ENCODE data around the gene LTF.

The LTF gene

DNA sequence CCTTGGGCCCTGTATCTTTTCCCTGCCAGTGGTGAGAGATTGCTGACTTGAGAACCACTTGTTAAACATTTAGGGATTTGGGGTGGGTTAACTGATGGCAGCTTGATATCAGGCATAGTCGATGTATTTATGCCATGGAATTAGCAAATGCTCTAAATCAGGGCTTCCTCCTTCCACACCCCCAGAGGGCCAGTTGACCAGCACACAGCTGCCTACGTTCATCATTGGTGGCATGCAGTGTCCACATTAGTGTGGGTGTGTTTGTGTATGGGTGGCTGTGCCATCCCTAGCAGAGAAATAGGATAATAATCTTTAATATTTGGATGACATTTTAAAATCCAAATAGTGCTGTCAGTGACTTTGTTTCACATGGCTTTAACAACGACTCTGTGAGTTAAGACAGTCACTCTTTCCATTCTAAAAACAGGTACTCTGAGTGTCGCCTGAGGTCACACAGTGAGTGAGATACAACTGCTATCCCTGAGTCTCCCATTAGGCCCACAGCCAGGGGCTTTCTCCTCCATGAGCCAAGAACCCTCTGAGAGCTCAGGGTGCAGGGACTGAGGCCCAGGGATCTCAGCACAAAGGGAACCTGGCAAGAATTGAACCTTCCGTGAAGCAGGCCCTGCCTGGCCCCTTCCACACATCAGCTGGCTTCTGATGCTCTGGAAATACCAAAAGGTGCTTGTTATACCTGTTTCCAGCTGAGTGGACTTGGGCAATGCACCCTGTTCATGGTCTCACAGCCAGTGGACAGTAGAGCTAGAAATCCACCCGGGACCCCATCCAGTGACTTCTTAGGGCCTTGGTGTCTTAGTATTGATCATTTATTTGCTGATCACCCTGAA, 4.3 kb upstream of the LTF start:
- DNase-seq = no peak

DNA sequence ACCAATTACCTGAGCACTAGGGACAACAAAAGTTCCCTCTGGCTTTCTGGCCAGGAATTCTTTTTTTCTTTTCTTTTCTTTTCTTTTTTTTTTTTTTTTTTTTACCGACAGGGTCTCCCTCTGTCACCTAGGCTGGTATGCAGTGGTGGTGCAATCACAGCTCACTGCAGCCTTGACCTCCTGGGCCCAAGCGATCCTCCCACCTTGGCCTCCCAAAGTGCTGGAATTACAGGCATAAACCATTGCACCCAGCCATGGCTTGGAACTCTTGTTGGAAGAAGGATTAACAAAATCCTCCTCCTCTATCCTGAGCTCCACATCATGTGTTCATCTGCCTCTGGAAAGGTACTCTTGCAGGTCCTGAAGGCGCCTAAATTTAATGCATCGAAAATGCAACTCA, 2.9 kb upstream of the LTF start:
- no peak for DNase-seq

DNA sequence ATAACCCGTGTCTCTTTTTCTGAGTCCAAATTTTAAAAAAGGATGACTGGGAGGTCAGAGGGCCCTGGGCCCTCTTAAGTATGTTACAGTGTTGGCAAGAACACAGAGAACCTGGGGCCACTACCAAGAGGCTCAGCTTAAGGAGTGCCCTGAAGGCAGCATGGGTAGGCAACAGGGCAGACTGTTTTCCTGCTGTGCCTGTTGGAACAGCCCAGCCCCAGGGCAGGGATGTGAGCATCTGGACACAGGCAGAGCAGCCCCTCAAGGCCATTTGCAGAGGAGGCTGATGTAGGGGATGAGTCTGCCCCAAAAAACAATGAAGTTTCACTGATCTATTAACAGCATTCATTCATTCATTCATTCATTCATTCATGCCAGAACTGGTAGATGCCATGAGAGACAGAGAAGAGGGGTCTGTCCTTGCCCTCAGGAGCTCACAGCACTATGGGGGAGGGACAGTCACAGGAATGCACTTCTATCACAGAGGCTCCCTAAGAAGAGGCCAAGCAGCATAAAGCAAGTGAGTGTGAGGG, 2.2 kb upstream of the LTF start:
- no peak for DNase-seq

DNA sequence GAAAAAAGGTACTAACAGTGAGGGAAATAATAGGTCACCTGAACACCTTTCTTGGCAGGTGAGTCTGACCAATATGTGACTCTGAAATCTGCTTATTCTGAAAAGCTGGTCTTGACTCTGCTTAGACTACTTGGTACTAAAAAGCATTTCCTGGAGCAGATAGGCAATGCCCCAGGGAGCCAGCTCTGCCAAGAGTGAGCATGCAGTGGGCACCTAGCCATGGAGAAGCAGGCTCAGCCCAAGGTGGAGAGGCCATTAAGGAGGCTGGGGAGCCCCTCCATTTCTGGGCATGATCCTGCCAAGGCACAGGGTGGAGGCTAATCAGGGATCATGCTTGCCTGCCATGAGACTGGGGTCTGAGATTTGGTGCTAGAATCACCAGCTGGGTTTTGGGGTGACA, 1.6 kb upstream of the LTF start:
- DNase-seq = no peak

DNA sequence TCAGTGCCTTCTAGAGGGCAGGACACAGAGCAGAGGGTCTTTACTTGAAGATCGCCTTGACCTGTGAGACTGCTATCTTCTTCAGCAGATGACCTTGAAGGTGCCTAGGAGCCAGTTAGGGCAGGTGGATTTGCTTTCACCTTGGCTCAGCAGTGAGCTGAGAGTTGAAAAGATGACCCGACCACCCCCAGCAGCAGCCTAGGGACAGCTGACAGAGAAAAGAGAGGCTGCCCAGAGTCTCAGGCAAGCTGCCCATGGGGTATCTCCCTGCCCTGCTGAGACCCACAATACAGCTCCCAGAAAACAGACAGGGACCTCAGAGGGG, 453 bp upstream of the LTF start:
- no peak for DNase-seq

DNA sequence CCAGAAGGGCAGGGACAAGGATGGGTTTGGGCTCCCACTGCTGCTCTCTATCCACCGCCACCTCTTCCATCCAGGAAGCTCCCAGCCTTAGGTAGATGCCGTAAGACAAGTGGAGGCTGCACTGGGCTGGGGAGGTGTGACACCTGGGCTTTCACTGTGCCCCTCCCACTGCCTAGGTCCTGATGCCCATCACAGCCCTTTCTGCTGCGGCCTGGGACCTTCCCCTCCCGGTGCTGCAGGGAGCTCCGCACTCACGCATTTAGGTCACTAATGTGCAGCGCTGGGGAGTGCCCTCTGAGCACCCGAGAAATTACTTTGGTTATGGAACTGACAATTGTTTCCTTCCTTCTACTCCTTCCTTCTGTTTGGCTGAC, 850 bp downstream of the LTF start:
- DNase-seq = no peak

DNA sequence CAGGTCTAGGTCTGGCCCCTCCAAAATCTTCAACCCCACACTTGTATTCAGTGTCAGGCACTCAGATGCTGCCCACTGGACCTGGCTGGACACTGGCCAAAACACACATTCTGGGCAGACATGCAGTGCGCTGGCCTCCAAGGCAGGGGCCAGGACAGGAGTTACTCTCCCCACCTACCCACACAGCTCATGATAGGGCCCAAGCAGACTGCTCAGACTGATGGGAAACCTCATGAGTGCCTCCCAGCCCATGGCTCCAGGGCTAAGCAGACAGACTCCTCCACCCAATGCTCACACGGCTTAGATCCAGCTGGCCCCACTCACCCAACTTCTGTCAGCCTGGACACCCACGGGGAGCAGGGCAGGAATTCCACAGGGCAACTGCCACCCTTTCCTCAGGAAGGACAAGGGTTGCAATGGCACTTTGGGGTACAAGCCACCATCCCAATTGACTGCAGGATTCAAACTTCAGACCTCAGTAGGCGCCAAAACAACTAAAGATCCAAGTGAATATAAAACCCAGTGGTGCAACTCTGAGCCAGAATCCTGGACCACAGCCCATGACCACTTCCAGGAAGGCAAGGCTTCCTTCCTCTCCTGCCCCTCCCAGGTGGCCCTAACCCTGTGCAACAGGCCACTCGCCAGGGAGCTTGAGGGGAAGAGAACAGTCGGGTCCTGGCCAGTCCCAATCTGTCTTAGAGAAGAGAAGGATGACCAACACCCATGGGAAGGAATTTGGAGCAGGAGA, 1.4 kb downstream of the LTF start:
- DNase-seq = no peak

DNA sequence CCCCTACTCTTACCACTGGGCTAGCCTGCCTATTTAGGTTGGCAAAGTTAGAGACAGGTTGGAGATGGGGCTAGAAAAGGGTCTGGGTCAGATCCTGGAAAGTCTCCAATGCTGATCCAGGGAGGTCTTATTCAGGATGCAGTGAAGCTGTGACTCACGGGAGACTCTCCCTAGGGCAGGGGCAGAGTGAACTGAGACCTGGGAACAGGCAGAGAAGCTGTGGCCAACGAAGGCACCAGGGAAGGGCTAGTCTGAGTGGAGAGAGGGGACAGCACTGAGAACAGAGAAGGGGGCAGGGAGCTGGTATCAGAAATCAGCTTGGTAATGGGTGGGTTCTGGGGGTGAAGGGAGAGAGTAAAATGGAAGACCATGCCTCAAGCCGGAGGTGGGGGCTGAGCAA, 2.2 kb downstream of the LTF start:
- DNase-seq = no peak

DNA sequence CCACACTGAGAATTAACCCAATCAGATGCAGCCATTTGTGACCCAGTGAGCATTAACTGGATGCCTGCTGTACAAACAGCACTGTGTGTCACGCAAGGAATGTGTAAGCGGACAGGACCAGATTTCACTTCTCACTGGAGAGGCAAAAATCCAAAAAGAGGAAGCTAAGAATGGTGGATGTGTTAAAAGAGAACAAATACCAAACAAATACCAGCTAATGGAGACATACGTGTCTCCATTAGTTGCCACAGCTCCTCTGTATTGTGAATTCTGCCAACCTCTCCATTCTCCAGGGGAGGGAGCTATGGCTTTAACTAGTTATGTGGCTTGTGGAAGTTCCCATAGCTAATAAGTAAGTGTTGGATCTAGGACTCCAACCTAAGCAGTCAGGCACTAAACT, 2.6 kb downstream of the LTF start:
- DNase-seq = no peak

DNA sequence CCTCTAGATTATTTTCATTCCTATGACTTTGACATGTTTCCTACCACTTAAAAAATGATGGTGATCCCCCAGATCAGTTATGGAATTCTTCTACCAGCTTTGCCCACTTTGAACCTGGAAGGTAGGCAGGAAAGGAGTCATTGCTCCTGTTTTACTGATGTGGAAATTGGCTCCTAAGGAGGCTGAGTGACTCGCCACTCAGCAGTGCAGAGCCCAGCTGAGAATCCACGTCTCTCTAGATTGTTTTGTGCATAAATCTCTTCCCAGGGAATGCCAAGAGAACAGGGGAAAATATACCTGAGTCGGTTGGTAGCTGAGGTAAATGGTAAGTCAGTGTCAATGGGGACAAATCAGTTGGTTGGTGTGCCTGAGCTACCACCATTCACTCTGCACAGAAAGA, 4.7 kb downstream of the LTF start:
- no peak for DNase-seq

DNA sequence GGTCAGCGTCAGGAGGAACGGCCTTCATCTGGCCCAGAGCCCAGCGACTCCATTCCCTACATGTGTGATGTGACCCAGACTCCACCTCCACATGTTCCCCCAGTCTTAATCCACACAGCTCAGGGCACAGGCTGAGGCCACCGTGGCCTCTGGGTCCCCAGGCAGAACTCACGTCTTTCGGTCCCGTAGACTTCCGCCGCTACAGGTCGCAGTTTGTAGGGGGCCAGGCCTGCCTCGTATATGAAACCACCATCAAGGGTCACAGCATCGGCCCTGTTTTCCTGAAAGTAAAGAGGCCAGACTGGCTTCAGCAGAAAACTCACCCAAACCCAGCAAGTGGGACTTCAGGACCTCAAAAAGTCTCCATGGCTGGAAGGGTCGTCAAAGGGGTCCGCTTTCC, 8.6 kb downstream of the LTF start:
- DNase-seq = no peak

DNA sequence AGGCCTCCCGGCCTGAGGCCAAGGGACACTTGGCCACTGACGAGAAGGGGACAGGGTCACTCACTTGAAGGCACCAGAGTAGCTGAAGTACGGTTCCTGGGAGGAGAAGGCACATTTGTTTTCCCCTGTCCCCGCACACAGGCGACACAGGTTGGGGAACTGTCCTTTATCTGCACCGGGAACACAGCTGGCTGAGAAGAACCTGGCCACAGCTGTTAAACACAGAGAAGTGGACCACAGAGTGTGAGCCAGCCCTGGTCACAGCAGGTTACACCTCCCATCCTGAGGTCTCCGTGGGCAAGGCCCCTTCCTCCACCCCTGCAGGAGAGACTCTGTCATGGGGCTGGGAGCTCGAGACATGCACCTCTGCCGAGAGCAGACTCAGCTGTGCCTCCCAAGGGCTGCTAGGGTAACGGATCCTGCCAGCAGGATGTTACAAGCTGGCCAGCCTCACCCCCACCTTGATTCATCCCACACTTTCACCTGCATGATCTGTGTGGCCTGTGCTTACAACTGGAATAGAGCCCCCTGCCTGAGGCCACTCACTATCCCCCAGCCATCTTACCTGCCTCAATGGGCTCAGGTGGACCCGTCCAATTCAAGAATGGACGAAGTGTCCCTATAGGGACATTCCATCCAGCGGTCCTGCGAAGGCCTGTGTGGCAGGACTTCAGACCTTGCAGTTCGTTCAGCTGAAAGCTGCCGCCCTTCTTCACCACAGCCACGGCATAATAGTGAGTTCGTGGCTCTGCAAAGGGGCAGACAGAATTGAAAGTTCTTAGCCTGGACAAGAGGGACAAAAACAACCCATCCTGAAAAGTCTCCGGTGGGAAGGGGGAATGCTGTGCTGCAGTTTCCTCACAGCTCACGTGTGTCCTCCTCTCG, 9.2 kb downstream of the LTF start:
- DNase-seq = no peak

DNA sequence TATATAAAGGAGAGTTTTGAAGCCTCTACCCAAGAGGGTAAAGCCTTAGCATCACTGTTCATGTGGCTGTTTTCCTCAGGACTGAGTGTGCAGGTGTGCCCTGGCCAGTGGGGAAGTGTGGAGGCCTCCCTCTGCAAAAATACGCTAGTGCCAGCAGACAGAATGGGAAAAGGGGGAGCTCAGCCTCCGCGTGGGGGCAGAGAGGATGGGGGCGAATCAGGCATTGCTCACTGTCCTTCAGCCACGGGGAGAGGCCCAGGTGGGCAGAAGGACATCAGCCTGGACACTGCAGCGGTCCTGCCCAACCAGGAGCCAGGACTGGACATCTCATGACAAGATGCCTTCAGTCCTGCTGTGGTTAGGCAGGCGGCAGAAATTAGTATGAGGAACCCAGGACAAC, 10.1 kb downstream of the LTF start:
- DNase-seq = no peak

DNA sequence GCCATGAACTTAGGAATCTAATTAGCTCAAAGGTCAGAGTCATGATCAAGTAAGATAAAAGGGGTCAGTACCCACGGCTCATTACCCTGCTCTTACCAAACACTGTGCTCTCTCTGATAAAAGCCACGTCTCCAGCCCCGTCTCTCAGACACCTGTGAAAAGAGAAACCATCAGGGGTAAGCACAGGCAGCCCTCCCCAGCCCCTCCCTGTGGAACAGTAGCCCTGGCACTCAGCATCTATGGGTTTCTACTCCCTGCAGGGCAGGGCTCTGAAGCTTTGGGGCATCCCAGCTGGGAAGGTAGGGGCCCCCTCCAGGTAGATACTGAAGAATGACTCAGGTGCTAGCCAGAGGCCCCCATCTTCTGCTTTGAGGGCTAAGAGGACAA, 10.5 kb downstream of the LTF start:
- DNase-seq = no peak

DNA sequence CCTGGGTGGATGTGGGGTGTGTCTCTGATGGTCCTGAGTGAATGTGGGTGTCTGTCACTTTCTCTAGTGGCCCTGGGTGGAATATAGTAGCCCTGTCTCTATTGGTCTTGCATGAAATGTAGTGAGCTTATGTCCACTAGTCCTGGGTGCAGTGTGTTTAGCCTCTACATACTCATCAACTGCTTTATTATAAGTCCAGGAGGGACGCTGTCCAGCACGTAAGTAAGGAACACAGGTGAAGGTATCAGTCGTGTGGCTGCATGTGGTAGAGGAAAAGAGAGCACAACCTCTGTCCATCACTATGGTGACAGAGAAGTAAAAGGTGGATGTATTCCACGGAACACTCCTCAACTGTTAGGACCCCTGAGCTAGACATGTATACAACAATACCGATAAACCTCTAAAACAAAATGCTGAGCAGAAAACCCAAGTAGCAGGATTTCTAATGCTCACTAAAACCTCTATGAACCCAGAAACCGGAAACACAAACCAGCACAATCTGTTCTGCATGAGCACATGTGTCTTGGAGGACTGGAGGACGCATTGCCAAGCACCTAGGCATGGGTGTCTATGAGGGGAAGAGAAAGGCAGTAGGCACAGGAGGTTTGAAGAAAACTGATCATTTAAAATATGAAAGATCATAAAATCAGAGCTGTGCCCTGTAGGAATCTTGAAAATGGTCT, 11.0 kb downstream of the LTF start:
- DNase-seq = no peak

DNA sequence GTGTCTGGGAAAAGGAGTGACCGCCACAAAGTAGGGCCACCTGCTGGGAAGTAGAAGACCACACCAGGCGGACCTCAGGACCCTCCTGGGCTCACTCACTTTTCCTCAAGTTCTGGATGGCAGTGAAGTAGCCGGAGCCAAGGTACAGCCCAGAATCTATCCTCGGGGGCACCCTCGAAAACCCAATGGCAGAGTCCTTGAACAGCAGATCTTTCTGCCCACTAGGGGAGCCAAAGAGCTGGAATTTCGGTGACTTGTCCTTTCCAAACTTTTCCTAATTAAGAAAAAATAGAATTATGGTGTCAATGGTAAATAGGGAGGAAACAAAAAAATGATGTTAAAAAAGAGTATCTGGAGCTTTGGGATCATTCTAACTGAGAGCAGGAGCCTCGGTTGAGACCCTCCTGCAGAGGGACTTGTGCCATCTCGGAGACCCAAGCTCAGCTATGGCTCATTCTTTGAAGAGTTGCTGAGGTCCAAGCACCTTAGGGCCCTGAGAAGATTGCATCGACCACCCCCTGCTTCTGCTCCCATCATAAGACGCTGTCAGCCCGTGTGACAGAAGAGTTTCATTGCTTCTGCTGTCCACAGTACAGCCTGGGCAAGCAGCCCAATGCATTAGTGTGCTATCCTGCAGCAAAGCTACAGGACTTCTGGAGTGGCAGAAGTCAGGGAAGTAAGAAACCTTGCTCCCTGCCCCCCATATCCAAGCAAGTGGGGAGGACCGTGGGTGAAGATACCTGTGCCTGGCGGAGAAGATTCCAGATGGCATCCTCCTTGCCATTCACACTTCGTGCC, 14.8 kb downstream of the LTF start:
- DNase-seq = no peak

DNA sequence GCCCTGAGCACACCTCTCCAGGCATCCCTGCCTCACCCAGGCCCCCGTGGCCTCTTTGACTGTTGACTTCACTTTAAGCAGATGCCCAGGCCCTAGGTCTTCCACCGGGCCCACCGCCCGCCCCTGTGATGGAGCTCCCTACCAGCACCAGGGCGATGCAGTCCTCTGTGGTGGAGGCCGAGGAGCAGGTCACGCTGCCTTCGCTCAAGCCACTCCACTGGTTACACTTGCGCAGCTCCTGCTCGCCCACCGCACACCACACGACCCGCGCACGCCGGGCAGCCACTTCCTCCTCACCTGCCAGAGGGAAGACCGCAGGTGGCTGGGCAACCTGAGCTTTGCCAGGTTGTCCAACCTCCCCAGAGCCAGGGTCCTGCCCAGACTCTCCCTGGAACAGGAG, 16.0 kb downstream of the LTF start:
- DNase-seq = no peak

DNA sequence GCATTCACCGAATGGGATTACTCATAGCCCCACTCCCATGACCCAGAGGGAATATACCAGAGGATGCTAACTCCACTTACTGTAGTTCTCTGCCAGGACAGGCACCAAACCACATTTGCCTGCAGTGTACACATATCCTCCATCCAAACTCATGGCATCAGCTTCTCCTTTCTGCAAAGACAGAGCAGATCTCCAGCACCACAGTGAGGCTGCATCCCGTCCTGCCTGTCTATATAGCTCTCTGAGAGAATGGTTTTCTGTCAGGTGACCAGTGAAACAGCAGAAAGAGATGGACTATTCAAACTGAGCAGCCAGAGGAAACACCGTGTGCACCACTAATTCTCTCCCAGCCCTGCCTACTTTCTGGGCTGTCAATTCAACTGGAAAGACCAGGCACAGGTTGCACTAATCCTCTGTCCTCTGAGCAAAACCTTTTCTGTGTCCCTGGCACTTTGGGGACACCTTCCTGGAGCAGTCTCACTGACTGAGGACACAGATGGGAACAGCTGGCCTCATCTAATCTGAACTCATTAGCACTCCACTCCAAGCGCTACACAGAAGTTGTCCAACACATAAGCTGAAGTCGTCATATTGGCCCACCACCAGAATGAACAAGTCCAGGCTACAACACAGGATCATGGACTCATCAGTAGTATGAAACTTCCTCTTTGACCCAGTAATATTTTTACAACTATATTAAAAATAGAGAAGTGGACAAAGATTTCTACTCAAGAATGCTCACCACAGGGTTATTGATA, 17.3 kb downstream of the LTF start:
- DNase-seq = no peak

DNA sequence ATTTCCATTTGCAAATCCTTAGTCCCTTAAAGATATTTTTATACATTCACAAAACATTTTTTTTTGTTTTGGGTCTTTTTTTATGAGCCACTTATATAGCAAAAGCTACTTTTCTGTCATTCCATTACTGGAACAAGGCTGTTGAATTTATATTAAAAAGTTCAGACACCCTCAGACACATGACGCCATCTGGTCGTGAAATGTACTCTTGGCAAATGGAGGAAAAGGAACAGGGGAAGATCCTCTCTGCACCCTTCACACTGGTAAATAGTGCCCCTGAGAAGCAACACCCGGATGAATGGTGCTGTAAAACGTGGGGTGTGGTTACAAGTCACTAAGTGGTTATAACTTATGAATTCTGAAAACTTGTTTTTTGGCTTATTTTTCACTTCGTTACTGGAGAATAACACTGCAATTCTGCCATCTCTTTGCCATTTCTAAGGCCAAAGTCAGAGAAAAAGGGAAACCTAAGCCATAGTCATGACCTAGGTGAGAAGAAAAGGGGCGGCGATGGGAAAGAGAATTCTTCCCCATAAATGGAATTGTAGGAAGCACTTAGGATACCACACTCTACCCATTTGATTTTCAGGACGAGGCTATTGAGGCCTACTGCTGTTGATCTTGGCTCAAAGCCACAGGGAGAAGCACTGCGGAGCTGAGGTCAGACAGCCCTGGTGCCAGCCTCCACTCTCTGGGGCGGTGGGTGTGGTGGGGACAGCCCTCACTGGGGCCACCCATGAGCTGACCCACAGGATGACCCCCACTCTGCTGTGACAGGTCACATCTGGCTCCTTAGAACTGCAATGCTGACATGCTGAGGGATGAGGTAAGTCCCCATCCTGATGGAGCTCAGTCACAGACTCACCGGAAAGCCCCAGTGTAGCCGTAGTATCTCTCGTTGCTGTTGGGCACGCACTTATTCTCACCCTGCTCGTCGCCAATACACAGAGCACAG, 21.9 kb downstream of the LTF start:
- DNase-seq = no peak
